Calu3 (cell line): ENCODE data around the gene RGS1. TPM values are rescaled to one million over a fixed set of nuclear protein-coding genes. Genes with fewer than 3 reads are reported as not detected.
"Not testable (repeated sequence)": the region's sequence is repeated elsewhere in the genome, so short reads cannot be mapped to it uniquely, and the experiment has no call there.

Experiments
- BruUV-seq: library from RNA; stranded (reverse); fragments of 400-500 nt; replicated peaks from 2 replicates; lab custom pipeline; 2021; lab: Mats Ljungman, UMichigan
- CTCF ChIA-PET: fragments of 300-600 bp; sonication (Branson Sonifier 250); formaldehyde crosslinking; loops from one replicate; lab custom pipeline; 2022; ENCODE audit warnings: antibody characterized with exemption; lab: Charles Lee
- DNase-seq: peaks from one replicate; pipeline ENCODE4 v3.0.0; 2022
- H3K27ac Mint-ChIP-seq: one replicate; pipeline ENCODE4 v1.8.0; 2022; ENCODE audit warnings: mixed read lengths; ENCODE audit not compliant: unreplicated experiment
- H3K27me3 Mint-ChIP-seq: one replicate; pipeline ENCODE4 v1.8.0; 2022; ENCODE audit warnings: mixed read lengths; ENCODE audit not compliant: unreplicated experiment
- H3K36me3 Mint-ChIP-seq: one replicate; pipeline ENCODE4 v1.8.0; 2022; ENCODE audit warnings: mild to moderate bottlenecking, moderate library complexity, mixed read lengths; ENCODE audit not compliant: insufficient read depth, unreplicated experiment
- H3K4me1 Mint-ChIP-seq: one replicate; pipeline ENCODE4 v1.8.0; 2022; ENCODE audit warnings: mild to moderate bottlenecking, low read depth, mixed read lengths; ENCODE audit not compliant: unreplicated experiment
- H3K4me3 Mint-ChIP-seq: one replicate; pipeline ENCODE4 v1.8.0; 2022; ENCODE audit warnings: mild to moderate bottlenecking, low read depth, moderate library complexity, mixed read lengths; ENCODE audit not compliant: unreplicated experiment
- H3K9me3 Mint-ChIP-seq: one replicate; pipeline ENCODE4 v1.8.0; 2022; ENCODE audit warnings: low read depth, mixed read lengths; ENCODE audit not compliant: unreplicated experiment
- intact Hi-C: fragments of 100-400 bp; cut with micrococcal nuclease; formaldehyde crosslinking; loops from one replicate; pipeline ENCODE4 v1.10.0; 2022; ENCODE audit not compliant: unreplicated experiment
- total RNA-seq: library from RNA; stranded (reverse); gene quantifications from 2 replicates; pipeline ENCODE4 v1.2.3, GENCODE V29; 2022
- TF ChIP-seq, protein P1 (sequence below): fragments of 200-600 bp; IDR thresholded peaks from one replicate; pipeline ENCODE4 v1.8.0; 2022; ENCODE audit warnings: antibody characterized with exemption; ENCODE audit not compliant: unreplicated experiment

The RGS1 gene
- total RNA-seq, 1 experiment from 2014 or later, result not detected

DNA sequence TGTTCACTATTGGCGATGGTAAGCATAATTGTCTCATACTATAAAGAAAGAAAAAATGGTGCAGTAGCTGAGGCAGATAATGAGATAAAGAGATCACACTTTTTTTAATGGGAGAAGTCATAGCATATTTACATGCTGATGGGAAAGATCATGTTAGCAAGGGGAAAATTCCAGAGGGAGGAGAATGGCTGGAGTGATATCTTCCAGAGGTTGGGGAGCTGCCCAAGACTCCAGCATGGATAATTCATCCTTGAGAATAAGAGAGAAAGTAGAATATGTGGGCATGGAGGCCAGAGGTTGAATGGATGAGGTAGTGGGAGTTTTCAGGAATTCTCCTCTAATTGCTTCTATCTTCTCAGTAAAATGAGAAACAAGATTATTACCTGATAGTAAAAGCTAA lies 45.8 kb upstream of the RGS1 start:
- no peak overlapping the region for H3K27ac Mint-ChIP-seq
- no TSS peak for BruUV-seq
- no peaks in the 10 kb centered on the region for H3K36me3 Mint-ChIP-seq
- no peak for DNase-seq
- H3K4me1 Mint-ChIP-seq, result peaks cover 19% of the 10 kb centered on the region
- no peak overlapping the region for H3K4me3 Mint-ChIP-seq
- intact Hi-C loops, result loop anchor here (5.0 kb wide), 1 partner anchor 43 kb away; no protein-coding TSS in a partner anchor
- no peaks in the 10 kb centered on the region for H3K9me3 Mint-ChIP-seq
- H3K27me3 Mint-ChIP-seq, result no peaks in the 10 kb centered on the region
- CTCF ChIA-PET, result interaction anchor here (0.6 kb wide), 1 partner anchor 19 kb away, joined by 3 read pairs; no protein-coding TSS in a partner anchor
- TF ChIP-seq, protein P1, sequence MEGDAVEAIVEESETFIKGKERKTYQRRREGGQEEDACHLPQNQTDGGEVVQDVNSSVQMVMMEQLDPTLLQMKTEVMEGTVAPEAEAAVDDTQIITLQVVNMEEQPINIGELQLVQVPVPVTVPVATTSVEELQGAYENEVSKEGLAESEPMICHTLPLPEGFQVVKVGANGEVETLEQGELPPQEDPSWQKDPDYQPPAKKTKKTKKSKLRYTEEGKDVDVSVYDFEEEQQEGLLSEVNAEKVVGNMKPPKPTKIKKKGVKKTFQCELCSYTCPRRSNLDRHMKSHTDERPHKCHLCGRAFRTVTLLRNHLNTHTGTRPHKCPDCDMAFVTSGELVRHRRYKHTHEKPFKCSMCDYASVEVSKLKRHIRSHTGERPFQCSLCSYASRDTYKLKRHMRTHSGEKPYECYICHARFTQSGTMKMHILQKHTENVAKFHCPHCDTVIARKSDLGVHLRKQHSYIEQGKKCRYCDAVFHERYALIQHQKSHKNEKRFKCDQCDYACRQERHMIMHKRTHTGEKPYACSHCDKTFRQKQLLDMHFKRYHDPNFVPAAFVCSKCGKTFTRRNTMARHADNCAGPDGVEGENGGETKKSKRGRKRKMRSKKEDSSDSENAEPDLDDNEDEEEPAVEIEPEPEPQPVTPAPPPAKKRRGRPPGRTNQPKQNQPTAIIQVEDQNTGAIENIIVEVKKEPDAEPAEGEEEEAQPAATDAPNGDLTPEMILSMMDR, result no peak

DNA sequence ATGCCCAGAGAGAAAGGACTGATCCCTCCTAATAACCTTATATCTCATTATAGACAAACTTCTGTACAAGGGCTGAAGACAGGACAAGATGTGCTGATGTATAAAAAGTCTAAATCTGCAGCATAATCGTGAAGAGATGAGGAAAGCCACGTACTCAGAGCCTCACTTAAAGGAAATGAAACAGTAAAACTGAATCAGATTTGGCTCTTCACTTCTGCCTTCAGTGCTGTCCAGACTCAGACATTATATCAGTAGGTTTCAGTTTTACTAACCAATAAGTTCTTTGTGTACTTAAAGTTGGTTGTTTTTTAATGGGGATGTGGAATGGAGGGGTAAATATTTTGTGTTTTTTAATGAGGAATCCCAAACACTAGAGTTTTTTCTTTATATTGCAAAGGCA lies 45.3 kb upstream of the RGS1 start:
- CTCF ChIA-PET, result interaction anchor here (0.6 kb wide), 1 partner anchor 18 kb away, joined by 3 read pairs; no protein-coding TSS in a partner anchor

DNA sequence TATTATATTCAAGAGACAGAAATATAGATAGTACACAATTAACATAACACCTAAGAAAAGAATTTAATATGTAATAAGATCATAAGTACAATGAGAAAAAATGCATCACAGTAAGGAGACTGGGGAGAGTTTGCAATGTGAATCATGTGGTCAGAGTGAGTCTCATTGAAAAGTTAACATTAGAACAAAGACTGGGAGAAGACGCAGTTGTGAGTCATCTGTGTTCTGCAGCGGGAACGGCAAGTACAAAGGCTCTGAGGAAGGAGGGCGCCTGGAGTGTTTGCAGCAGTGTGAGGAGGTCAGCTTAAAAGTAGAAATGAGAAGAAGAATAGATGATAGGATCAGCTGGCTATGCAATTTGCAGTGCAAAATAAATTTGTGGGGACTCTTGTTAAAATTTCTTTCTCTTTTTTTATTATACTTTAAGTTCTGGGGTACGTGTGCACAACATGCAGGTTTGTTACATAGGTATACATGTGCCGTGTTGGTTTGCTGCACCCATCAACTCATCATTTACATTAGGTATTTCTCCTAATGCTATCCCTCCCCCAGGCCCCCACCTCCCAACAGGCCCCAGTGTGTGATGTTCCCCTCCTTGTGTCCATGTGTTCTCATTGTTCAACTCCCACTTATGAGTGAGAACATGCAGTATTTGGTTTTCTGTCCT lies 44.4 kb upstream of the RGS1 start:
- CTCF ChIA-PET, result interaction anchor here (1.0 kb wide), 1 partner anchor 14 kb away, joined by 3 read pairs; no protein-coding TSS in a partner anchor
- BruUV-seq, H3K4me3 Mint-ChIP-seq, H3K36me3 Mint-ChIP-seq, H3K9me3 Mint-ChIP-seq, H3K27me3 Mint-ChIP-seq: not testable (repeated sequence)
- intact Hi-C loops, result loop anchor here (5.0 kb wide), 1 partner anchor 44 kb away; no protein-coding TSS in a partner anchor
- Mint-ChIP-seq H3K27ac (peak overlapping the region; percentile 43), H3K4me1 (peaks cover 19% of the 10 kb centered on the region)
- peak; percentile 63 for DNase-seq

More for the DNA sequence above, 45.3 kb upstream of the RGS1 start:
- no peaks in the 10 kb centered on the region for H3K36me3 Mint-ChIP-seq
- no peaks in the 10 kb centered on the region for H3K9me3 Mint-ChIP-seq
- peaks cover 19% of the 10 kb centered on the region for H3K4me1 Mint-ChIP-seq
- intact Hi-C loops, result loop anchor here (5.0 kb wide), 1 partner anchor 43 kb away; no protein-coding TSS in a partner anchor
- TF ChIP-seq, protein P1, result no peak
- no peak overlapping the region for H3K27ac Mint-ChIP-seq
- no TSS peak for BruUV-seq
- no peak for DNase-seq
- H3K27me3 Mint-ChIP-seq, result no peaks in the 10 kb centered on the region
- no peak overlapping the region for H3K4me3 Mint-ChIP-seq

- no TSS peak for BruUV-seq
- Mint-ChIP-seq H3K27ac (no peak overlapping the region), H3K4me3 (no peak overlapping the region), H3K27me3 (no peaks in the 10 kb centered on the region), H3K36me3 (no peaks in the 10 kb centered on the region), H3K4me1 (peaks cover 26% of the 10 kb centered on the region), H3K9me3 (no peaks in the 10 kb centered on the region)
- TF ChIP-seq, protein P1, result no peak
- intact Hi-C loops, result loop anchor here (5.0 kb wide), 1 partner anchor 47 kb away; no protein-coding TSS in a partner anchor
- DNase-seq, result no peak
- CTCF ChIA-PET, result no interaction called here
These were observed 40.9 kb upstream of the RGS1 start for GRCh38 chr1:192534666-192535065.
